Activated CD4-positive, alpha-beta T cell treated with anti-CD3 and anti-CD28 coated beads, Interleukin-2, amount 50 U/mL, for 48 hours (primary cell): Measurements from ENCODE around the gene NFATC1.

ENCODE experiments used
- DNase-seq, 2 experiments: peaks; one replicate each; pipeline ENCODE4 v3.0.0-alpha.2; 2020

NFATC1 gene

GRCh38 chr18:79543861-79544385 is 148.2 kb downstream of the NFATC1 start:
- DNase-seq, result no peak

DNA sequence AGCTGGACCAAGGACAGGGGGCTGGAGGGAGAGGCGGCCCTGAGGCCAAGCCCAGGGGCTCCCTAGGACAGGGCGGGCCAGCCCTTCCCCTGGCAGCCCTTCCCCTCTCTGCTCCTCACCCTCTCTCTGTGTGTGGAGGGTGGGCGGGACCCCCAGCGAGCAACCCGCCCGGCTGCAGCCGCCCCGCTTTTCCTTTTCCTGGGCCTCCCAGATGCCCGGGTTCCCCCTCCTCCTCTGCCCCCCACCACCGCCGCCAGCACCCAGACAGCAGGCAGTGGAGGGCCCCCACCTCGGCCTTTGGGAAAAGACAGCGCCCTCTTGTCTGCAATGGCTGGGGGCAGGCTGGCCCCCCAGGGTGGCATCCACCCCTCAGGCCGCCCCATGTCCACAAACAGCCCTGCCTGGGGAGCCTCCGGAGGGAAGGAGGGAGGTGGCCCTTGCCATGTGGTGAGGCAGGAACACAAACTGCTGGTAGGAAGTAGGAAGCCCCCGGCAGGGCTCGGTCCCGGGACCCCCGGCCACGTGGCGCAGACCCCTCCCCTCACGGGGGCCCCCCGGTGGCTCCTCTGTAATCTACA is 148.7 kb downstream of the NFATC1 start:
- no peak for DNase-seq

DNA sequence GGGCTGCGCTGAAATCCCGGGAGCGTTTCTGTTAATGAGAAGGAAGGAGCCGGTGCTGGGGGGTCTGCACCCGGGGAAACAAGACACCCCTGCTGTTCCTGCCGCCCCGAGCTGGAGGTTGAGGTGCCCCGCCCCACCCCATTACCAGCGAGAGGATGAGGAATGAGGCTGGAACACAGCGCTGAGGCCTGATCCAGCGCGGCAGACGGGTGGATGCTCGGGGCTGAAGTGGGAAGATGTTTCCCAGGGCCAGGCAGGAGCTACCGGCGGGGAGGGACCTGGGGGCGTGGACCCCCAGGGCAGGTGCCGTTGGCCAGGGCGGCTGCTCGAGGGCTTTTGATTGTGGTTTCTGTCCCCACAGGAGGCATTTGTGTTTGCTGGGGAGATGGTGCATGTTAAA is 149.5 kb downstream of the NFATC1 start:
- no peak for DNase-seq

DNA sequence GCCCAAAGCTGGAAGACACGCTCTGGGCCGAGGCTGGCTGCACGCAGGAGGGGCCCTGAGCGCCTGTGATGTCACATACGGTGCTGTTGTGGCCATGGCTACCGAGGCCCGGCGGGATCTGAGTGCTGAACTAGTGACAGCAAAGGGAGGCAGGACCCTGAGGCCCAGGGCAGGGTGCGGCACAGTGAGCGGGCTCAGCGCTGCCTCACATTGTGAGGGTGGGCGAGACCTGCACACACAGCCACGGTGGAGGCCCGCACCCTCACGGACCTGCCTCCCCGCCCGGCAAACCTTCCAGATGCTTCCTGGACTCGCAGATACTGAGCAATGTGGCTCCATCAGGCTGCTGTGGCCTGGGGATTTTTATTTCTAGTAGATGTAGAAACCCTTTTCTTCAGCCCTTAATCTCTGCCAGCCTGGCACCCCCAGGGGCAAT is 150.0 kb downstream of the NFATC1 start:
- no peak for DNase-seq

GRCh38 chr18:79546781-79547272 is 151.1 kb downstream of the NFATC1 start:
- no peak for DNase-seq

DNA sequence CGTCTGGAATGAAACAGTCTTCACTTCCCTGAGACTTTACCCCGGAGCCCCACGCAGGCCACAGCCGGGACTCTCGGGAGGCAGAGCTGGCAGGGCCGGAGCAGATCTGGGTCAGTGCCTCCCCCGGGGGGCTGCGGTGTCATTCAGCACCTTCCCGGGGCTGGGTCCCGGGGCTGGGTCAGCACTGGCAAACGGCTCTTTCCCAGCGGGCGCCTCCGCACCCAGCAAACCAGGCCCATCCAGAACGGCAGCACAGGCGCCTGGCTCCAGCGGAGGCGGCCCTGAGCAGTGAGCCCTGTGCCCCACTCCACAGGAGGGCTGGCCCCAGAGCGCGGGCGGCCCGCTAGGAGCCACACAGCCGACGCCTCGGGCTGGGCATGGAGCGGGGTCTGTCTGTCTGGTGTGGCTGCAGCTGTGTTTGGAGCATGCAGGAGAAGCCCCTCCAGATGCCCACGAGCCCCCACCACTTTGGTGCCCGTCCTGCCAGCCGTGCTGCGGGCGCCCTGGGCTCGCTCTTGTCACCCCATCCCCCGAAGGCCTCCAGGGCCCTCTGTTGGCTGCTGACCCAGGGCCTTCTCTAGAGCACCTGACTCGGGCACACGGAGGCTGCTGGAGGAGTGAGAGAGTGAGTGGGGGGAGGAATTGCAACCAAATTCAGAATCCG is 151.8 kb downstream of the NFATC1 start:
- no peak for DNase-seq

- no peak for DNase-seq
Measured at GRCh38 chr18:79548077-79548450, 152.3 kb downstream of the NFATC1 start.

DNA sequence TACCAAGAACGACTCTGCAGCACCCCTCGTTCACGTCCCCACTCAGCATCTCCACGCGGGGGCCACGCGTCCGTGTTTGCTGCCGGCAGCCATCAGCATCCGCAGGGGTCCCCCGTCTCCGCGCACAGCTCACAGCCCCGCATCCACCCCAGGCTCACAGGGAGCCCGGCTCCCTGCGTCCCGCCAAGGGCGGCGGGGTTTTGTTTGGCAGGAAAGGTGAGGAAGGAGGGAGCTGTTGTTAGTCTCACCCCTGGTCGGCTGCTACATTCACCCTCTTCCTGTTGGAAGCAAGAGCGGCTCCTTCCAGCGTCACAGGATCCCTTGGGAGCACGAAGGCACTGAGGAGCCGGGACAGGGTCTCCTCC is 152.9 kb downstream of the NFATC1 start:
- no peak for DNase-seq

DNA sequence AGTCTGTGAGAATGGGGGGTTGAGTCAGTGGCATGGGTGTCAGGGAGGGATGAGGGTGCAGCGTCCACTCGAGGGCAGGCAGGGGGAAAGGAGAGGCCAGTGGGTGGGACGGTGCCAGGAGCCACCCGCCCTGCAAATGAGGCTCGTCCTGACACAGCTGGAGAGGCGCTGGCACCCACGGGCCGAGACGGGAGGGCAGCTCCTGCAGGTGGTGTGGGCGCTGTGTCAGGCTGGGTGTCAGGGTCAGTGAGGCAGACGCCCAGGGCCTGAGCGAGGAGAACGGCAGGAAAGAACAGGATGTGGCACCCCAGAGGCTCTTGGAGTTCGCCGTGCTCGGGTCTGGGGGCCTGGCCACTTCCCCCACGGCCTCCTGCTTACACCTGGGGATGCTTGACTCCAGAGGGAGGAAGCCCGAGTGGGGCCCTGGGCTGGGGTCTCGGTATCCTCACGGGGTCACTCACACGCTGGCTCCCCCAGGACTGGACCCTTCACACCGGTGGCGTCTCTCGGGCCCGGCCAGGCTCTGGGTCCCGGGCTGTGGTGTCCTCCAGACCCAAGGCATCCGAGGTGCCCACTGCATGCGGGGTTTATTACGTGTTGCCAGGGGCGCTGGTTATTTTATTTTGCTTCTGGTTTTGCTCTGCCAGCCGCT is 153.4 kb downstream of the NFATC1 start:
- no peak for DNase-seq

DNA sequence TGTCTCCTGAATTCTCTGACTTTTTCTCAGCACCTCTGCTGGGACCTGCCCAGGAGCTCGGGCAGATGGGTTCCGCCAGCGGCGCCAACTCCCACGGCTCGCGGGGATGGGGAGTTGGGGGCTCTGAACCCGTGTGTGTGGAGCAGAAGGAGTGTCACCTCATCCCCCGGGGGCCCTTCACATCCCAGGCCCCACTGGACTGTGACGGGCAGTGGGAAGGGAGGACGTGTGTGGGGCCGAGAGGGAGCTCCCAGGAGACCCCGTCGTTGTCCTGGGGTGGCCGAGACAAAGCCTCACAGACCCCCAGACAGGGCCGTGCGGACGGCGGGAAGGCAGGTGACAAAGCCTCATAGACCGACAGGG is 153.9 kb downstream of the NFATC1 start:
- no peak for DNase-seq

DNA sequence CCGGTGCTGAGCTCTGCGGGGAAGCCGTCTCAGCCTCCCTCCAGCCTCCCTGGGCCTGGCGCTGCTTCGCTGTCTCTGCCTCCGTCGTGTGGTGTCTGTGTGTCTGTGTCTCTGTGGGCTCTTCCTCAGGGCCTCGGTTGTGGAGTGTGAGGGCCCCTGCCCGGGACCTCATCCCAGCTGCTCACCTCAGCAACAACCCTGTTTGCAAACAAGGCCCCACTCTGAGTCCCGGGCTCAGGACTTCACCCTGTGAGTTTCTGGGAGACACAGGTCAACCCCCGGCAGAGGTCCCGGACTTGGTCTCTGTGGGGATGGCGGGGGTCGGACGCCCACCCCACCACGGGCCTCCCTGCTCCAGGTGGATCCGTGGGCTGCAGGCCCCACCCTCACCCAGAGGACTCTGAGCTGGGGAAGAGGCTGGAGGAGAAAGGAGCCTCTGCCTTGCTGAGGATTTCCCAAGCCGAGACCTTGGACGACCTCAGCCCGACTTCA is 156.5 kb downstream of the NFATC1 start:
- DNase-seq, result no peak

DNA sequence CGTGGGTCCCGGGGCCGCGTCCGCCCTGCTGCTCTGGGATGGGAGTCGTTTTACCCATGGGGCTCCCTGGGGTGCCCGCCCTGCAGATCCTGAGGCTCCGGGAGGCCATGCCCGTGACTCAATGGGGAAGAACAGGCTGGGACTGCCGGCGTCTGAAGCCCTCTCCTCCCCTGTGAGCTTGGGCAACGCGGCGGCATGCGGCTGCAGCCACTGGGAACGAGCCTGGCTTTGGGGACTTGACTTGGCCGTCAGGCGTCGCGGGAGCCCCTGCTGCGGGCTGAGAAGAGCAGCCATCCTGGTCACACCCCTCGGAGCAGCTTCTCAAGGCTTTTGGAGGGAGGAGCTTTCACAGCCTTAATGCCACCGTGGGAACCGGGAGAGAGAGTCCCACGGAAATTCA is 157.0 kb downstream of the NFATC1 start:
- no peak for DNase-seq

DNA sequence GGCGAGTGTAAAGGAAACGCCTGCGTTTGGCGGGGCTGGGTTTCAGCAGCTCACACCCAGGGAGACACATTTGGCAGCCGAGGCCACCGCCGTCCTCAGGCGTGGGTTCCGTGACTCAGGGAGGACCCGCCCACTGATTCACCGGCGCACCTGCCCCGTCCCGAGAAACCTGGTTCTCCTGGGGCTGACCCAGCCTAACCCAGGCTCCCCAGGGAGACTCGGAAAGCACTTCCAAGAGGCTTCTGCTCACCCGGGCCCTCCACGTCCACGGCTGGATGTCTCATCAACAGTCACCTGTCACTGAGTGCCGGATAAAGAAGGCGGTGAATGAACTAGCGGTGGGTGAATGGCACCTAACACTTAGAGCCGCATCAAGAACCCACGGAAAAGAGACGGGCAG is 157.4 kb downstream of the NFATC1 start:
- no peak for DNase-seq

GRCh38 chr18:79553696-79554095 is 158.0 kb downstream of the NFATC1 start:
- DNase-seq, result no peak

- DNase-seq, result no peak
Measured at GRCh38 chr18:79554321-79554720, 158.6 kb downstream of the NFATC1 start.

DNA sequence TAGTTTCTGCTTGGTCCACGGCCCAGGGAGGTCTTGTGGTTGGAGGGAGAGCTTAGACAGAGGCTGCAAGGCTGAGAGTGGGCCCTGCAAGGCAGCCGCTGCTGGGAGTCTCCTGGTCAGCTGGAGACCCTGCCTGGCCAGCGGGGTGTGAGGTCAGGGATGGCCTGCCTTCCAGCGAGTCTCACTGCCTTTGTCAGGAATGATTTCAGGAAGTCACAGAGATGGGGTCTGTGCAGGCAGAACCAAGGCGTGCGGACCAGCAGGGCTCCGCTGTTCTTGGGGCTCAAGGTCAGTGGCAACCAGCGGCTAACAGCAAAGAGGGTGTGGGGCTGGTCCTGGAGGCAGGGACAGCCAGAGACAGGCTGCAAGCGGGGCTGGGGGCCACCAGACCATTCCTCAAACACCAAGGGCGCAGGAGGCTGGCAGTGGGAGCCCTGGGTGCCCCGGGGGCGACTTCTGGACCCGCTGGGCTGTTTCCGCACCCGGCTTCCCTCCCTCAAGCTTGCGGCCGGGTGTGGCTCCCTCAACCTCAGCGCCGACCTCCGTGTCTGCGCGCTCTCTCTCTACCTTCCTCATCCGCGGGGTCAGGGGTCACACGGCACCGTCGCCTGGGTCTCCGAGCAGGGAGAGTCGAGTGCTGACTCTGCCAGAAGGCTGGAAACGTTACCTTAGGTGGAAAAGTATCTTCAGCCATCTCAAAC is 159.4 kb downstream of the NFATC1 start:
- no peak for DNase-seq

DNA sequence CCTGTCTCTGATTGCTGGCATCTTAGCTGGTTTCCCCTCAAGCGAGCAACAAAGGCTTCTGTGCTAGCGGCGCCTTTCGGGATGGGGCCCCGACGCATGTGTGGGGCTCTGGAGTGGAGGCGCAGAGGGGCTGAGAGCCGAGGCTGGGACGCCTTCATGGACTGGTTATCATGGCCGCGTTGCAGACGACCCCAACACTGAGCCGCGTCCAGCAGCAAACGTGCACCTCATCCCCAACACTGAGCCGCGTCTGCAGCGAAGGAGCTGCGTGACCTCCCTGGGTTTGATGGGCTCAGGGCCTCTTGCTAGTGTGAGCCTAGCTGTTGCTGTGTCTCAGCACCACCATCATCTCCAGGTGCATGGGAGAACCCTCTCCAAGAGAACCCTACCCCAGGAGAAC is 160.2 kb downstream of the NFATC1 start:
- DNase-seq, result no peak

- DNase-seq, result no peak
Measured at GRCh38 chr18:79556829-79557585, 161.3 kb downstream of the NFATC1 start.

GRCh38 chr18:79558196-79558932 is 162.6 kb downstream of the NFATC1 start:
- DNase-seq, result no peak

GRCh38 chr18:79558933-79559416 is 163.2 kb downstream of the NFATC1 start:
- no peak for DNase-seq

DNA sequence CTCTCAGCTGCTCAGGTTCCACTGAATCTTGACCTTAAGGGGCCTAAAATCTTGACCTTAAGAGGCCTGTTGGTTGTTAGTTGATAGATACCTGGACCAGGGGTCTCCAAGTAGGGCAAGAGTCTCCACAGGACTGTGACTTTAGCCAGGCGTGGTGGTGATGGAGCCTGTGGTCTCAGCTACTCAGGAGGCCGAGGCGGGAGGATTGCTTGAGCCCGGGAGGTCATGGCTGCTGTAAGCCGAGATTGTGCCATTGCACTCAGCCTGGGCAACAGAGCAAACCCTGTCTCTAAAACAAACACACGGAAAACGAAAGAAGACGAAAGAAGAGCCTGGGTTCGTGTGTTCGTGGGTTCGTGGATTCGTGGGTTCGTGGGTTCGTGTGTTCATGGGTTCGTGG is 163.7 kb downstream of the NFATC1 start:
- no peak for DNase-seq
